ENCODE results near the gene ADD2. TPM values are rescaled to one million over a fixed set of nuclear protein-coding genes. Genes with fewer than 3 reads are reported as not detected.

ADD2 gene
- total RNA-seq, 1 experiment from 2014 or later = 124 TPM

DNA sequence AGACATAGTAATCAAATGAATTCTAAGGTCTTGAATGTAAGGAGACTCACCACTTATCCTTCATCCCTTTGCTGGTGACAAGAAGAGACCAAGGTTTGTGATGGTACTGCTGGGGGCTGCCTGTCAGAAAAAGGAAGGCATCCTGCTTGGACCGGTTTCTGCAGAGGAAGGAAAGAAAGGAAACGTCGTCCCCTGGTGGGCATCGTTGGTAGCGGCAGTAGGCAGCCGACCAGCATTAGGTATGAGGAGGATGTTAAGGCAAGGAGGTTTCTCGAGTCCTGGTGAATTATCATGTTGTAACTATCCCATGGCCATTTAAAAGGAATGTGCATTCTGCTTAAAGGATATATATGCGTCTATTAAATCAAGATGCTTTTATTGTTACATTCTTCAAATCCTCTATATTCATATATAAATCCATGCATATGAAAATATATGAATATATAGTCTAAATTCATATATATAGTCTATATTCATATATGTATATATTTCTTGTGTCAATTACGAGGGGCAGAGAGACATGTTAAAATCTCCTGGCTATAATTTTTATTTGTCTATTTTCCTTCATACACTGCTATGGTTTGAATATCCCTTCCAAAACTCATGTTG, 120.0 kb downstream of the ADD2 start:
- Histone ChIP-seq H3K79me1 (ENCODE audit: insufficient read depth, low read depth, low read length, poor library complexity, severe bottlenecking) (no peaks in the 10 kb centered on the region), H3K23ac (ENCODE audit: insufficient read length, low read depth, low read length) (no peak overlapping the region), H2AFZ (ENCODE audit: low read length) (no peak overlapping the region), H3K79me2 (ENCODE audit: insufficient read depth, low read length) (no peaks in the 10 kb centered on the region), H3K14ac (ENCODE audit: insufficient read depth, low read length) (no peak overlapping the region), H3K9me3 (ENCODE audit: control insufficient read depth, low read depth, low read length) (no peaks in the 10 kb centered on the region), H4K20me1 (ENCODE audit: control insufficient read depth, insufficient read depth, insufficient read length) (no peaks in the 10 kb centered on the region), H3K4ac (ENCODE audit: low read depth, low read length) (no peak overlapping the region), H4K5ac (ENCODE audit: insufficient read length, low read depth, low read length) (no peak overlapping the region), H2BK12ac (ENCODE audit: insufficient read length, low read depth, low read length) (no peak overlapping the region), H4K8ac (replicated peaks; ENCODE audit: insufficient read length, low read depth, low read length) (no peak overlapping the region), H3K4me2 (ENCODE audit: insufficient read depth, insufficient read length, low read length) (no peak overlapping the region), H3T11ph (ENCODE audit: low read length) (no peak overlapping the region), H3K27ac (ENCODE audit: insufficient read length, low read depth, low read length) (no peak overlapping the region), H3K23me2 (ENCODE audit: insufficient read length, low read depth, low read length, poor library complexity, severe bottlenecking) (no peaks in the 10 kb centered on the region), H4K91ac (ENCODE audit: insufficient read length, low read depth, low read length) (no peak overlapping the region), H2BK5ac (ENCODE audit: insufficient read length, low read length) (no peak overlapping the region), H3K4me1 (ENCODE audit: insufficient read depth, low read length) (no peaks in the 10 kb centered on the region; the same call in 1 of the 2 replicates), H2AK5ac (ENCODE audit: insufficient read length, low read length) (no peak overlapping the region), H2BK120ac (ENCODE audit: low read depth, low read length, poor library complexity, severe bottlenecking) (no peak overlapping the region), H3K27me3 (ENCODE audit: insufficient read depth, low read length) (no peaks in the 10 kb centered on the region; the same call in 1 of the 2 replicates), H3K18ac (ENCODE audit: insufficient read length, low read depth, low read length) (no peak overlapping the region), H2BK15ac (ENCODE audit: low read depth, low read length) (no peak overlapping the region), H3K56ac (ENCODE audit: insufficient read length, low read depth, low read length) (no peak overlapping the region), H2BK20ac (ENCODE audit: low read depth, low read length, poor library complexity, severe bottlenecking) (no peak overlapping the region), H3K9ac (ENCODE audit: extremely low read depth, insufficient read length, low read length) (no peak overlapping the region)
- Mint-ChIP-seq H3K36me3 (ENCODE audit: insufficient read depth in 1 of 3, low read depth in 3 of 3) (no peaks in the 10 kb centered on the region), H3K4me1 (no peaks in the 10 kb centered on the region), H3K27ac (no peak overlapping the region), H3K4me3 (no peak overlapping the region), H3K27me3 (ENCODE audit: low read depth) (peaks cover 25% of the 10 kb centered on the region), H3K9me3 (no peaks in the 10 kb centered on the region)
- peak; percentile 87 for DNase-seq
- TF ChIP-seq, protein P1, sequence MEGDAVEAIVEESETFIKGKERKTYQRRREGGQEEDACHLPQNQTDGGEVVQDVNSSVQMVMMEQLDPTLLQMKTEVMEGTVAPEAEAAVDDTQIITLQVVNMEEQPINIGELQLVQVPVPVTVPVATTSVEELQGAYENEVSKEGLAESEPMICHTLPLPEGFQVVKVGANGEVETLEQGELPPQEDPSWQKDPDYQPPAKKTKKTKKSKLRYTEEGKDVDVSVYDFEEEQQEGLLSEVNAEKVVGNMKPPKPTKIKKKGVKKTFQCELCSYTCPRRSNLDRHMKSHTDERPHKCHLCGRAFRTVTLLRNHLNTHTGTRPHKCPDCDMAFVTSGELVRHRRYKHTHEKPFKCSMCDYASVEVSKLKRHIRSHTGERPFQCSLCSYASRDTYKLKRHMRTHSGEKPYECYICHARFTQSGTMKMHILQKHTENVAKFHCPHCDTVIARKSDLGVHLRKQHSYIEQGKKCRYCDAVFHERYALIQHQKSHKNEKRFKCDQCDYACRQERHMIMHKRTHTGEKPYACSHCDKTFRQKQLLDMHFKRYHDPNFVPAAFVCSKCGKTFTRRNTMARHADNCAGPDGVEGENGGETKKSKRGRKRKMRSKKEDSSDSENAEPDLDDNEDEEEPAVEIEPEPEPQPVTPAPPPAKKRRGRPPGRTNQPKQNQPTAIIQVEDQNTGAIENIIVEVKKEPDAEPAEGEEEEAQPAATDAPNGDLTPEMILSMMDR (conservative IDR thresholded peaks at IDR 0.05) = peak; percentile 99
- WGBS (ENCODE audit: extremely low coverage, insufficient read length, low lambda C conversion rate) = no CpG with 5 or more reads among the region's 9 CpGs

All from H9 (cell line).